M059J (cell line): ENCODE measurements around the gene CYFIP1. TPM values are rescaled to one million over a fixed set of nuclear protein-coding genes. Genes with fewer than 3 reads are reported as not detected.
A peak's percentile ranks its signal among the peaks of the same experiment; 100 is the strongest.

Source experiments
- DNase-seq: peaks from one replicate; pipeline ENCODE4 v3.0.0-alpha.2; 2012; ENCODE audit warnings: low read depth
- total RNA-seq: library from RNA; depleted of rRNA; stranded (reverse); fragments of >200 nt; shearing (Covaris generic); gene quantifications from 2 replicates; pipeline ENCODE4 v1.2.3, GENCODE V29; 2014

Gene CYFIP1
- total RNA-seq, 1 experiment from 2014 or later, result 75.5 TPM

DNA sequence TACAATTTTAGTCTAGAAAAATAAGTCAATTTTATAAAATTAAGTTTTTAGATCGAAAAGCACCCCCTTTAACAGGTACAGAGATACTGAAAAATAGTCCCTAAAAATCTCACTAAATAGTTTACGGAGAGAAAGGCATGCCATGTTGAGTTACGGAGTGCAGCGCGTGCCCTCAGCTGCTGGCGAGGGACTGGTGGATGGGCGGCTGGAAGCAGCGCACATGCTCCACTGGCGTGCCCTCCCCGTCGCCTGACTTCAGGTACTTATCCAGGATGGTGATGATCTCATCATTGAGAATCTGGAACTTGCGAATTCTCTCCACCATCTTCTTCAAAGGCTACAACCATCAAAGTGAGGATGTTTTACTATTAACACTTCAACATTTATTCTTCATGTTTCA lies 110.3 kb downstream of the CYFIP1 start:
- no peak for DNase-seq

GRCh38 chr15:22868928-22869327 lies 111.2 kb downstream of the CYFIP1 start:
- DNase-seq, result no peak

- DNase-seq, result no peak
Observed at GRCh38 chr15:22868495-22868894, 111.7 kb downstream of the CYFIP1 start.

GRCh38 chr15:22867886-22868285 lies 112.3 kb downstream of the CYFIP1 start:
- no peak for DNase-seq

DNA sequence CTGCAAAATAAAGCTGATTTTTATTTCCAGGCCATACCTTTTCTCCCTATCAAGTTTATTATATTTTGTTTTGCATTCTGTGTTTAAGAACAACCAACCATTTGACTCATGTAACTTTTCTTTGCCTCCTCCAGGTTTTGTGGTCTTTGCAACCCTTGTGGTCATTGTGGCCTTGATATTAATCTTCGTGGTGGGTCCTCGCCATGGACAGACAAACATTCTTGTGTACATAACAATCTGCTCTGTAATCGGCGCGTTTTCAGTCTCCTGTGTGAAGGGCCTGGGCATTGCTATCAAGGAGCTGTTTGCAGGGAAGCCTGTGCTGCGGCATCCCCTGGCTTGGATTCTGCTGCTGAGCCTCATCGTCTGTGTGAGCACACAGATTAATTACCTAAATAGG lies 114.1 kb downstream of the CYFIP1 start:
- peak; percentile 94 for DNase-seq

GRCh38 chr15:22863356-22863755 lies 116.8 kb downstream of the CYFIP1 start:
- DNase-seq, result no peak

DNA sequence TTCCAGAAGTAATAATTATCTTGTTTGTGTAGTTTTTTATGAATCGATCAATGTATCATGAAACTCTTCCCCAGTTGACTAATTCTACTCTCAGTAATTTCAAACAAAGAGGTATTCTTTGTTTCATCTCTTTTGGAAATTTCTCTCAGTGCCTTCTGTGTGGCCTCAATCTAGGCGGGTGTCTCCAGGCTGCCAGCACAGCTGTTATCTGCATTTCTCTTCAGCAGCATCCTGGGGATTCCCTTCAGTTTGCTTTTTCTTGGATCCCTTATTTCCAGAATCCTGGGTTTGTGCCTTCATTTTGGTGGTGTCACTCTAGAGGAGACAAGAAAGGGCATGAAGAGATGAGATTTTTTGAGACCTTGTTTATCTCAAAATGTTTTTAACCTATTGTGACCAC lies 119.0 kb downstream of the CYFIP1 start:
- no peak for DNase-seq

DNA sequence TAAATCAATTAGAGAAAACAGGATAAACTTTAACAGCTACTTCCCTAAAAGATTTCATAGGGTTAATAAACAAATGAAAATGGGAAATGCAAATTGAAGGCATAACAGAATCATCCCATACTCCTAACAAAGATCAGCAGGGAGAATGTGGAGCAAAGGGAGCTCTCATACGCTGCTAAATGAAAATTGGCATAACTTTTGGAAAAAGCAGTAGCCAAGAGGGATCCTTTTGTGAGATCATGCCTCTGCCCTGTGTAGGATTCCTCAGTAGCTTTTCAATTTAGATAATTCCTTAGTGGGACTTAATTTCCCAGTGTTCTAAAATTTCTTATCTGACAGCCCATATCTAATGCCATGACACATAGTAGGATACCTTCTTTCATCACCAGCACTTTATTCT lies 123.5 kb downstream of the CYFIP1 start:
- no peak for DNase-seq

GRCh38 chr15:22855791-22856190 lies 124.4 kb downstream of the CYFIP1 start:
- DNase-seq, result no peak

GRCh38 chr15:22851513-22851912 lies 128.7 kb downstream of the CYFIP1 start:
- DNase-seq, result no peak

- no peak for DNase-seq
Observed at GRCh38 chr15:22850055-22850454, 130.1 kb downstream of the CYFIP1 start.

DNA sequence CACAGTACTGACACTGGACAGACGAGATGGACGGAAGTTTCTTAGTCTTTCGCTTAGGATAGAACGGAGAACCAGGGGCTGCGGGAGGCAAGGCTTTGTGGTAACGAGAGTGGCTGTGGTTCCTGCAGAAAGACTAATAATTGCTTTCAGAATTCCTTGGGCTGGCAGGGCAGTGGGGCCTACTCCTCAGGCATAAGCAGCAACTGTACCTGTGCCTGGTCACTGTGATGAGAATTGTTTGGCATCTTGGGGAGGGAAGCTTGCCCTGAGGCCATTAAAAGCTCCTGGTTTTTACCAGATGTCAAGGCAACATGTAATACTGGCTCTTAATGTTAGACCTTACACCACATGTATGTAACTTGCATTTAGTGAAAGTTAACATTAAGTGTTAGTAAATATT lies 134.1 kb downstream of the CYFIP1 start:
- DNase-seq, result no peak

DNA sequence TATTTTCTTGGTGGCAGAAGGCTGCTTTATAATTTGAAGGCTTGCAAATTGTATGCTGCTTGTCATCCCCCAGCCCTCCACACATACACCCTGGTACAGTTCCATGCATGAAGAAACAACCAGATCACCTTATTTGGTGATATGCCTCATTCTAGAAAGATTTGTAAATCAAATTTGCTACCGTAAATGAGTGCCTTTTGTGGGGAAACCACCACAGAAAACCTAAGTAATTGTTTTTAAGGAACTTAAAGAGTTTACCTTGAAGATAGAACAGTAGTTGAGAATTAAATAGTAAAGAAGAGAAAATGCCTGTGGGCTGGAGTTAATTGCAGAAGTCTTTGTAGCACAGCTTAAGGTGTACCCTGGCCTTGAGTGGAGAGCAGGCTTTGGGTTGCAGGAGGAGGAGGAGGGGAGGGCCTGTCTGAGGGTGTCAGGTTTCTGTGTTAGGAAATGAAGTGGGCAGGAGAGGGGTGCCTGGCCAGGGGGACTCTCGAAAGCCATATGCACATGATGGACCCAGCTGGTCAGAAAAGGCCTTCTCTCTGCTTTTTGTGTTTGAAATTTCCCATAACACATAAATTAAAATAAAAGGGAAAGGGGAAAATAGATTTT lies 134.8 kb downstream of the CYFIP1 start:
- no peak for DNase-seq

- no peak for DNase-seq
Observed at GRCh38 chr15:22844421-22845288, 135.5 kb downstream of the CYFIP1 start.

GRCh38 chr15:22839046-22839695 lies 141.0 kb downstream of the CYFIP1 start:
- DNase-seq, result peak; percentile 10

DNA sequence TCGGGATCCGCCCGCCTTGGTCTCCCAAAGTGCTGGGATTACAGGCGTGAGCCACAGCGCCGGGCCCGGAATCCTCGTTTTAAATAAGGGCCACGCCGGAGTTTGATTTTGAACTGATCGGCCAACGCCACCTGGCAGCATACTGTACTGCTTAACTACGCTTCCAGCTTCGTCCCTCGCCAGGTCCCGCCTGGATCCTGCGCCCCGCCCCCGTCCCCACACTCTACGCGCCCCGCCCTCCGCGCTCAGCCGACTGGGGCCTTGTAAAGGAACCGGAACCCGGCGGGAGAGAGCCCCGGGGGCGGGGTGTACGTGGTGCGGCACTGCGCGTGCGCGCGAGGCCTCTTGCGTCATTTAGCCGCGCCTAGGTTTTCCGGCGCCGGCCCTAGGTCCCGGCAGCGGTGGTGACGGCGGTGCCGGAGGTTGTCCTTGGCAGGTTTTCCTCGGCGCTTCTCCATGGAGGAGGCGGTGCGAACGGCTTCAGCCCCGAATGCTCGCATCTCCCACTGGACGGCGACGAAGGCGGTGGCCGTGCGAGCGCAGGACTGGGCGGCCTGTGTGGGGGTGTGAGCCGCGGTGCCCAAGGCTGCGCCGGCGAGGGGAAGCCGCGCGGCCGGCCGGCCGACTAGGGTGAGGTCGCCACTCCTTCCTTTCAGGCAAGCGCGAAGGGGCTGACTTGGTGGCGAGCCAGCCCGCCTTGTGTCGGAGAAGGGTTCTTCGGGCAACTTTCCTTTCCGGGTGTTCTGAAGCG lies 141.7 kb downstream of the CYFIP1 start, which contains the start of gene NIPA2:
Gene NIPA2 (plus strand): TSS at position 375 of the 751 bp plus-strand sequence. CDS start 13,066 bp downstream, outside the sequence.
- DNase-seq, result peak; percentile 95

- peak; percentile 45 for DNase-seq
Observed at GRCh38 chr15:22831473-22831872, 148.7 kb downstream of the CYFIP1 start.

DNA sequence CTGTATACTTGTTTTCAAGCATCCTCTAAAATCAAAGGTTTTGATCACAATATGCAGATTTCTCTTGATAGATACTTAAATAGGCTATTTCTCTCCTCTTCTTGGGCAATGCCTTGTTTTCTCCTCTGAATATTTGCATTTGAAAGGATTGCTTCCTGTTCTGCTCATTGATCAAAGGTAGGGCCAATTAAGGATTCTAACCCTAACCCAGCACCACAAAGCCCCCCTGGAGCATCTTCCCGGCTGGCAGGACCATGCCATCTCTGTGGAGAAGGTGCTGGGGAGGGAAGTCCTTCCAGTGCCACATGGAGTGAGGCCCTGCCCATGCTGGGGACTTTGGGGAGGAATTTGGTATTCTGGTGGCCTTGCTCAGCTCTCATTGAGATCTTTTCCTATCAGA lies 153.0 kb downstream of the CYFIP1 start:
- no peak for DNase-seq

- no peak for DNase-seq
Observed at GRCh38 chr15:22823495-22824128, 156.6 kb downstream of the CYFIP1 start.

GRCh38 chr15:22819651-22820050 lies 160.5 kb downstream of the CYFIP1 start:
- DNase-seq, result no peak
